Measurements from ENCODE around the gene NYAP2. TPM values are rescaled to one million over a fixed set of nuclear protein-coding genes. Genes with fewer than 3 reads are reported as not detected.

Gene NYAP2
- total RNA-seq, 3 donors from 2014 or later = 0.09 TPM; not detected in 1

DNA sequence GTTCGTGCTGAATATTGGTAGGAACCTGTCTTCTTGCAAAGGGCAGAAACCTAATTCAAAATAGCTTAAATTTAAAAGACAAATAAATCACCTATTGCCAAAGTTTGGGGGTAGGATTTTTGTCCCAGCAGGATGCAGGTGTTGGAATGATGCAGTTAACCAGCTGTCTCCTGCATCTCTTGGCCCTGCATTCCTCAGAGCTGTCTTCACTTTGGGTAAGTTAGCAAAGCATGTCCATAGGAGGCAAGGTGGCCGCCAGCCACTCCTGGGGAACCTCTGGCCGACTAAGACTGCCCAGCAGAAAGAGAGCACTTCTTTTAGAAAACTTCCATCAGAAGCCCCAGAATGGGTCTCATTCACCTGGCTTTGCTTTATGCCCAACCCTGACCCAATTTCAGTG, 20.5 kb upstream of the NYAP2 start:
- DNase-seq (no peak), ATAC-seq (no peak)
- intact Hi-C loops (cut with DNase I, micrococcal nuclease) = no loop called here
- TF ChIP-seq, protein P1, sequence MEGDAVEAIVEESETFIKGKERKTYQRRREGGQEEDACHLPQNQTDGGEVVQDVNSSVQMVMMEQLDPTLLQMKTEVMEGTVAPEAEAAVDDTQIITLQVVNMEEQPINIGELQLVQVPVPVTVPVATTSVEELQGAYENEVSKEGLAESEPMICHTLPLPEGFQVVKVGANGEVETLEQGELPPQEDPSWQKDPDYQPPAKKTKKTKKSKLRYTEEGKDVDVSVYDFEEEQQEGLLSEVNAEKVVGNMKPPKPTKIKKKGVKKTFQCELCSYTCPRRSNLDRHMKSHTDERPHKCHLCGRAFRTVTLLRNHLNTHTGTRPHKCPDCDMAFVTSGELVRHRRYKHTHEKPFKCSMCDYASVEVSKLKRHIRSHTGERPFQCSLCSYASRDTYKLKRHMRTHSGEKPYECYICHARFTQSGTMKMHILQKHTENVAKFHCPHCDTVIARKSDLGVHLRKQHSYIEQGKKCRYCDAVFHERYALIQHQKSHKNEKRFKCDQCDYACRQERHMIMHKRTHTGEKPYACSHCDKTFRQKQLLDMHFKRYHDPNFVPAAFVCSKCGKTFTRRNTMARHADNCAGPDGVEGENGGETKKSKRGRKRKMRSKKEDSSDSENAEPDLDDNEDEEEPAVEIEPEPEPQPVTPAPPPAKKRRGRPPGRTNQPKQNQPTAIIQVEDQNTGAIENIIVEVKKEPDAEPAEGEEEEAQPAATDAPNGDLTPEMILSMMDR (IDR thresholded peaks at IDR 0.05) = no peak
- Histone ChIP-seq H3K4me1 (ENCODE audit: low read depth) (no peaks in the 10 kb centered on the region), H3K4me3 (no peak overlapping the region), H3K9me3 (no peaks in the 10 kb centered on the region), H3K36me3 (ENCODE audit: low read depth) (no peaks in the 10 kb centered on the region)

DNA sequence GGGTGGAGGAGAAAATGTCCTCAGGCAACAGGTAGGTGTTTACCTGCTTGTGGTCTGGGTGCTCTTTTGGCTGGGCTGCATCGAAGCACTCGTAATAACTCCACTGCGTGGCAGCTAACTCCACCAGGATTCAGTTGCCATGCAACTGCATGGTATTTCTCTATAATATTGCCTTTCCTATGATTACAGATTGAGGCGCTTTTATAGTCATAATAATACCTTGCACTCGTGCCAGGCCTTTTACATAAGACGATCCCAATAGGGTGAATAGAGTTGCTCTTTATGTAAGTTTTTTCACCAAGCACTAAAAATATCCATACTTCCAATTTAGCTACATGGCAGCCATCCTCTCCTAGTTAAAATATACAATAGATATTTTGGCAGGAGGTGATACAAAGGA, 19.7 kb upstream of the NYAP2 start:
- Histone ChIP-seq H3K36me3 (ENCODE audit: low read depth) (no peaks in the 10 kb centered on the region), H3K9me3 (no peaks in the 10 kb centered on the region), H3K4me3 (no peak overlapping the region), H3K4me1 (ENCODE audit: low read depth) (no peaks in the 10 kb centered on the region)
- intact Hi-C loops (cut with DNase I, micrococcal nuclease) = no loop called here
- DNase-seq = no peak
- TF ChIP-seq, protein P1 (IDR thresholded peaks at IDR 0.05) = no peak
- ATAC-seq = no peak

DNA sequence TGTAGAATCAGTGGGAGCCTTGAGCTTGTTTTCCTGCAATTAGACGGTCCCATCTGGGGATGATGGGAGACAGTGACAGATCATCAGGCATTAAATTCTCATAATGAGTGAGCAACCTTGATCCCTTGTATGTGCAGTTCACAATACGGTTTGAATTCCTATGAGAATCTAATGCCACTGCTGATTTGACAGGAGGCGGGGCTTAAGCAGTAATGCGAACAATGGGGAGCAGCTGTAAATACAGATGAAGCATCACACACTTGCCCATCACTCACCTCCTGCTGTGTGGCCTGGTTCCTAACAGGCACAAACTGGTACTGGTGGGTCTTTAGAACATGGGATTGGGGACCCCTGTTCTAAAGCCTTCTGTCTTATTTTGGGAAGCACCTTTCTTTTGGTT, 17.9 kb upstream of the NYAP2 start:
- TF ChIP-seq, protein P1 (IDR thresholded peaks at IDR 0.05) = no peak
- DNase-seq = no peak
- Histone ChIP-seq H3K4me3 (no peak overlapping the region), H3K4me1 (ENCODE audit: low read depth) (no peaks in the 10 kb centered on the region), H3K36me3 (ENCODE audit: low read depth) (no peaks in the 10 kb centered on the region), H3K9me3 (no peaks in the 10 kb centered on the region)
- ATAC-seq = no peak
- intact Hi-C loops (cut with DNase I, micrococcal nuclease) = no loop called here

DNA sequence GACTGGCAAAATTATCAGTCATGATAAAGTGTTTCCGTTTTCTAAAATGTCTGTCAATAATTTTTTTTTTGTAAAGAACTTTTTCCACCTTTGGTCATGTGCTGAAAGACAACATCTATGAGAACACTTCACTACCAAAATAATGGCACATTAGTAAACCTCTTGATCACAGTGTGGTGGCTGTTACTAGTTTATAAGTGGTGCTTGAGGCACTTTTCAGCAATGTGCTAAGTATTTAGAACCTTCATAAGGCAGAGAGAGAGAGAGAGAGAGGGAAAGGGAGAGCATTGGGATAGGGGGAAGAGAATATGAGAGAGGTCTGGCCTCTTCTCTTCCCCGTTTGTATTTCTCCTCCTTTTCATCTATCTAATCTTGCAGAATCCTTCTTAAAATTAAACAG, 1.1 kb upstream of the NYAP2 start:
- TF ChIP-seq, protein P1 (IDR thresholded peaks at IDR 0.05) = no peak
- intact Hi-C loops (cut with DNase I, micrococcal nuclease) = no loop called here
- Histone ChIP-seq H3K4me3 (no peak overlapping the region), H3K9me3 (no peaks in the 10 kb centered on the region), H3K4me1 (ENCODE audit: low read depth) (no peaks in the 10 kb centered on the region), H3K36me3 (ENCODE audit: low read depth) (no peaks in the 10 kb centered on the region)
- DNase-seq = no peak
- ATAC-seq = no peak

DNA sequence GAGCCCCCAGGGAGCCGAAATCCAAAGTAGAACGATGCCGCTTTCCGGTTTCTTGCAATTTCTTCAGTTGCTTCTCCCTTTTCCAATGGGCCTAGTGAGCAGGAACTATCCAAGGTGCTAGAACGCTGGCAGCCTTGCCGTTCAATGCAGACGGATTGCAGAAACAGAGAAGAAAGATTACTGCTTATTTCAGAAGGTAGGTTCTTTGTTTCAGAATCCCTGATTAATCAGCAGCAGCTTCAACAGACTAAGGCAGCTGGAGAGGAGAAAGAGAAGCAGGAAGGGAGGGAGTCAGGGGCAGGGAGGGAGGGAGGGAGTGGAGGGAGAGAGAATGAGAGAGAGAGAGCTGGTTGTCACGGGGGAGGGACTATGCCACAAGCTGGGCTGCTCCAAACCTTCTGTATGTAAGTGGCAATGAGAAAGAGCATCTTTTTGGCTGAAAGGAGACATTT, 576 bp downstream of the NYAP2 start:
- Histone ChIP-seq H3K36me3 (ENCODE audit: low read depth) (no peaks in the 10 kb centered on the region), H3K4me1 (ENCODE audit: low read depth) (no peaks in the 10 kb centered on the region), H3K9me3 (no peaks in the 10 kb centered on the region), H3K4me3 (no peak overlapping the region)
- DNase-seq (peak in 1 of 3 donors; percentile 17), ATAC-seq (no peak)
- intact Hi-C loops (cut with DNase I, micrococcal nuclease) = no loop called here
- TF ChIP-seq, protein P1 (IDR thresholded peaks at IDR 0.05) = no peak
